Adrenal gland (tissue), 5 donors: ENCODE data around the gene PPP1CC.

Source experiments
- CTCF ChIP-seq, 6 experiments: fragments of 450-650 bp in 4 of 6; fragments of 200-600 bp in 2 of 6; sonication (generic) in 1 of 6; IDR thresholded peaks; 1 replicate in 5 of 6; 2 replicates in 1 of 6; pipeline versions ENCODE4 v1.5.1 to v1.8.0; 2016 to 2021; ENCODE audit warnings: antibody characterized with exemption in 6 of 6, mild to moderate bottlenecking in 2 of 6, moderate library complexity in 1 of 6
- POLR2A ChIP-seq, 2 donors: fragments of 450-650 bp; IDR thresholded peaks; one replicate each; pipeline ENCODE4 v1.6.1; 2017; ENCODE audit warnings: antibody characterized with exemption in 2 of 2, mild to moderate bottlenecking in 2 of 2, moderate library complexity in 1 of 2
- donor health status: DM: no; HTN: no; CAD: no.

DNA sequence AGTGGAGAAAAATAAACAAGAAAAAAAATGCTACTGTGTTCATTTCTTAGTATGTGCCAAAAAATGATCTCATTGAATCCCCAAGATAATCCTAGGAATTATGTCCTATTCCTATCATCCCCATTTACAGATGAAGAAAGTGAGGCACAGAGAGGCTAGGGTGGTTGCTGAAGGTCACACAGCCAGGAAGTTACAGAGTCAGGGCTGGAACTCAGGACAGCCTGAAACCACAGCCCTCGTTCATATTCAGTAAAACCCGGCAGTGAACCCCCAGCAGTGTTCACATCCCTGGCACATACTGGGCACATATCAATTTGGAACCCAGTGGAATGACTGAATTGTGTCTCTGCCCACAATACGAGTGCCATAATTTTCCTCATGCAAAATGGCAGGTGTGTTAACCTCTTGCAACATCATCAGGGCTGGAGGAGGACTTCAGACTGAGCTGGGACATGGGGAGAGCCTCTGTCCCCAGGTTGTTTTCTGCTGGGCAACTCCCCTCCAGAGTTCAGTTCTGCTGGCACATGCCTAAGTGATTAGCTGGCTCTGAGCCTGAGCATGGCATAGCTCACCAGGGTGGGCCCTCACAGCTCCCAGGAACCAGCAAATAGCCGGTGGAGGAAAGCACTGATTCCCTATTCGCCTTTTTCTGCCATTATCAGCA, 2.0 kb upstream of the PPP1CC start:
- TF ChIP-seq CTCF (IDR thresholded peaks at IDR 0.05) (no peak), POLR2A (IDR thresholded peaks at IDR 0.05) (no peak)
